GM13976 (cell line): ENCODE measurements around the gene NCAM2.

ENCODE experiments used
- DNase-seq: peaks from one replicate; pipeline ENCODE4 v3.0.0; 2012; ENCODE audit warnings: low spot score
- in situ Hi-C: fragments of 300-500 bp; cut with MboI; formaldehyde crosslinking; loops from one replicate; pipeline ENCODE4 v1.12.0; 2022; ENCODE audit warnings: low sequenced_read_pairs, mixed read lengths, inconsistent platforms; ENCODE audit not compliant: unreplicated experiment
- TF ChIP-seq, protein P1 (sequence below): IDR thresholded peaks from 2 replicates; pipeline ENCODE4 v1.5.1; 2012; ENCODE audit warnings: borderline replicate concordance, mild to moderate bottlenecking; ENCODE audit not compliant: insufficient read depth; ENCODE audit errors: extremely low read depth, missing control alignments, control extremely low read depth

Gene NCAM2

DNA sequence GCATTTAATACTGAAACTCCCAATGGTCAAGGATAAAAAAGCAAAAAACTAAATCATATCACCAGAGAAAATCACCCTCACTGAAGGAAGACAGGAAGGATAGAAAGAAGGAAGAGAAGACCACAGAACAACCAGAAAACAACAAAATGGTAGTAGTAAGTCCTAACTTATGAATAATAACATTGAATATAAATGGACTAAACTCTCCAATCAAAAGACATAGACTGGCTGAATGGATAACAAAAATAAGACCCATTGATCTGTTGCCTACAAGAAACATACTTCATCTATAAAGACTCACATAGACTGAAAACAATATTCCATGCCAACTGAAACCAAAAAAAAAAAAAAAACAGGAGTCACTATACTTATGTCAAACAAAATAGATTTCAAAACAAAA is 347.7 kb downstream of the NCAM2 start:
- TF ChIP-seq, protein P1, sequence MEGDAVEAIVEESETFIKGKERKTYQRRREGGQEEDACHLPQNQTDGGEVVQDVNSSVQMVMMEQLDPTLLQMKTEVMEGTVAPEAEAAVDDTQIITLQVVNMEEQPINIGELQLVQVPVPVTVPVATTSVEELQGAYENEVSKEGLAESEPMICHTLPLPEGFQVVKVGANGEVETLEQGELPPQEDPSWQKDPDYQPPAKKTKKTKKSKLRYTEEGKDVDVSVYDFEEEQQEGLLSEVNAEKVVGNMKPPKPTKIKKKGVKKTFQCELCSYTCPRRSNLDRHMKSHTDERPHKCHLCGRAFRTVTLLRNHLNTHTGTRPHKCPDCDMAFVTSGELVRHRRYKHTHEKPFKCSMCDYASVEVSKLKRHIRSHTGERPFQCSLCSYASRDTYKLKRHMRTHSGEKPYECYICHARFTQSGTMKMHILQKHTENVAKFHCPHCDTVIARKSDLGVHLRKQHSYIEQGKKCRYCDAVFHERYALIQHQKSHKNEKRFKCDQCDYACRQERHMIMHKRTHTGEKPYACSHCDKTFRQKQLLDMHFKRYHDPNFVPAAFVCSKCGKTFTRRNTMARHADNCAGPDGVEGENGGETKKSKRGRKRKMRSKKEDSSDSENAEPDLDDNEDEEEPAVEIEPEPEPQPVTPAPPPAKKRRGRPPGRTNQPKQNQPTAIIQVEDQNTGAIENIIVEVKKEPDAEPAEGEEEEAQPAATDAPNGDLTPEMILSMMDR, result no peak
- in situ Hi-C loops, result no loop called here

DNA sequence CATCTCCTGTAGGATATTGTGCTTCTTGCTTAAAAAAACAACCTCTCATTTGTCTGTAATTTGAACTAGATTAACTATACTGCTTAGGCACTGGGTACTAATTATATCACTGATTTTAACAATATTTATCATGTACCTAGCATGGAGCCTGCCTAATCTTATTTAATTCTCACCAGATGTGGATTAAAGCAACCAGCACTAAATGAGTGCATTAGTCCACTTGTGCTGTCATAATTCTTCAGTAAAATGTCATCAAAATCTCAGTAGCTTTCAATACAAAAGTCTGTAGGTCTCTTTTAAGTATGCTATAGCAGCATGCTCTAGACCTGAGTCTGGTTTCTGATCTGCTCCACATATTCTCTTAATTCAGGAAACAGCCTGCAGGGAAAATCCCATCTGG is 368.1 kb downstream of the NCAM2 start:
- in situ Hi-C loops, result no loop called here
- TF ChIP-seq, protein P1, result no peak
- DNase-seq, result no peak

More for the DNA sequence above, 347.7 kb downstream of the NCAM2 start:
- no peak for DNase-seq

DNA sequence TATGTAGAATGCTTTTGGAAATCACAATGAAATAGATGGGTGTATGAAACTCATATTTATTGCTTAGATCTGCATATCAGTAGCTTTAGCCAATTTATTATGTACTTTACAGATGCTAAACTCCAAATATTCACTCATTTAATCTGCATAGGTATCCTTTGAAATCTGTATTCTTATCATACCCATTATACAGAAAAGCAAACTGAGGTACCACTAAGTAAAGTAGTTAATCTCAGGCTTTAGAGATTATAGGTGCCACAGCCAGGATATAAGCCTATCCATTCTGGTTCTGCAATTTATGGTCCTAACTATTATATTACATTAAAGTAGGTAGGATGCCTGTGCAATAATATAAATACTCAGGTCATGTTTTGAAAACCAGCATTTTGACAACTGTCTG is 369.4 kb downstream of the NCAM2 start:
- DNase-seq, result no peak
- in situ Hi-C loops, result no loop called here
- TF ChIP-seq, protein P1, result no peak

DNA sequence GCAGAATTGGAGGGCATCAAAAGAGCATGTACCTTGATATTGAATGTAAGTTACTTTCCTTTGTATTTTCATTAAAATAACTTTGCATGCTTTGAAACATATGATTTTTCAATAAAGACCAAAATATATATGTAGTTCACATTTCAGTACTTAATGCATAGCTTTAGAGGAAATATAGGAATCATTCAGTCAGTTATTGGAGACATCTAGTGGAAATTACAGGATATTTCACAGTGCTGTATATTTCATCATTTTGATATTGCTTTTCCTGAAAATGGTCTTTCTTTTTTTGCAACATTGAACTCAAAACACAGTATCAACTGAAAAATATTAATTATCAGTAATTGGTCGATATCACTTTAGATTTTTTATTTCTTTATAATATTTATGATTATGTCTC is 375.8 kb downstream of the NCAM2 start:
- in situ Hi-C loops, result no loop called here
- no peak for DNase-seq
- TF ChIP-seq, protein P1, result no peak

DNA sequence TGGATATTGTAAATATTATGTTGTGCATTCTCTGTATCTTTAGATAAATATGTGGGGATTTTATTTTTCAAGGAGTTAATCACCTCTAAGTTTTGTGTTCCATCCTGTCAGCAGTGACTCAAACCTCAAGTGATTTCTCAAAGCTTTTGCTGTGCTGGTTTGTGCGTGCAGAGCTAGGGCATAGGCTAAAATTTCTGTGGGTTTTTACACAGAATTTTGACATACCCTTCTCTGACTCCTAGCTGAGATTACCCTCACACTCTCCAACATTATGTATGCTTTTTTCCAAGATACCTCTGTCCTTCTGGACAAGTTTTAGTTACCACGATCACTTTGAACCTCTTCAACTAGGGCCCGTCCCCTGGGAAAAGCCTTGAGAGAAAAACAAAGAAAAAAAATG is 384.9 kb downstream of the NCAM2 start:
- in situ Hi-C loops, result no loop called here
- no peak for DNase-seq
- TF ChIP-seq, protein P1, result no peak

DNA sequence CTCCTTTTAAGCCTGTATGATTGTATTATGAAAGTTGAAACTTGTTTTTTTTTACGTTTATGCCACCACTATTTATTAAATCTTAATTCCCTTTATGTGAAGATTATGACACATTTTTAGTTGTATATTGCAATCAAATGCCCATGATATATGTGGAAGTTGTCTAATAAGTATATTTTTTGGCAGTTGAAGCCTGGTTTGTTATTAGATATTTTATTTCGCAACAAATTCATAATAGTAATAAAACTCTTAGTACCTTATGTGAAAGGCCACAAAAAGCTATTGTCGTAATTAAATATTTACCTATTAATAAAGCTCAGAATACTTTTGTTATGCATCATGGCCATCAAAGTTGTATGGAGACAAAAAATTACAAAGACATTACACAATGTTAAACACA is 386.8 kb downstream of the NCAM2 start:
- TF ChIP-seq, protein P1, result no peak
- in situ Hi-C loops, result no loop called here
- no peak for DNase-seq

DNA sequence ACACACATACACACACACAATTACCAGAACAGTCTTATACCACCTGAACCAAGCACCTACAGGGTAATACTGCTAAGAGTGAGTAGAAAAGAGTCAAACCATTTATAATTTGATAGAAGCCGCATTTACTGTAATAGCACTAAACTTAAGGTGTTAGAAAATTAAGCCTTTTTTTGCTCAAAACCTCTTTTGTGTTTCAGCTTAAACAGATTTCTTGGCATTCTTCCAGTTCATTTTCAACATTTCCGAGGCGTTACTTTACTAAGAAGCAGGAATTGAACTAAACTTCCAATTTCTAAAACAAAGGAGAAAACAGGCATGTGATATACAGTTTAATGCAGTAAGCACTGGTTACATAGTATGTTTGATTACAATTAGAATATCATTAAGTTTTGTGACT is 387.2 kb downstream of the NCAM2 start:
- in situ Hi-C loops, result no loop called here
- TF ChIP-seq, protein P1, result no peak

More for the DNA sequence above, 387.2 kb downstream of the NCAM2 start:
- no peak for DNase-seq
